Esophagus squamous epithelium (tissue), 4 donors: ENCODE data around the gene BRI3BP.

ENCODE experiments used
- CTCF ChIP-seq, 6 experiments: fragments of 450-650 bp in 4 of 6; fragments of 200-600 bp in 2 of 6; sonication (generic) in 2 of 6; IDR thresholded peaks; one replicate each; pipeline ENCODE4 v1.5.1; 2016 to 2019; ENCODE audit warnings: antibody characterized with exemption in 6 of 6, mild to moderate bottlenecking in 4 of 6, moderate library complexity in 4 of 6
- POLR2A ChIP-seq, 4 donors: fragments of 450-650 bp; IDR thresholded peaks; one replicate each; pipeline ENCODE4 v1.6.1; 2017; ENCODE audit warnings: antibody characterized with exemption in 4 of 4, mild to moderate bottlenecking in 4 of 4, moderate library complexity in 3 of 4

DNA sequence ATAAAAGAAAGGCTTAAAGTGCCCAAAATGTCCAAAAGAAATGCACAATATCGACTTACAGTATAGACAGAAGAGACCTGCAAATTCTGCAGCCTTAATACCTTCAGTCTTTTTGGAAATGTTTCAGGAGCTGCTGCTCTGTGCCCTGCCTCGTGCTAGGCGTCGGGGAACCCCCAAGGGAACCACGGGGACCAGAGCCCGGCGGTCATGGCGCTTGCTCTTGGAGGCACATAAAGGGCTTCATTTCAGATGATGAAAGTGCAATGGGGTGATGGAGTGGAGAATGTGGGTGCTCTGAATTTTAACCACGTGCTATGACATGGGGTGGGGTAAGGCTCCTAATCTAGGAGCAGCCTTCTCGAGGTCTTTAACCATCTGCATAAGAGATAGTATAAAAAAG is 57.0 kb downstream of the BRI3BP start:
- TF ChIP-seq CTCF (IDR thresholded peaks at IDR 0.05): no peak
- no peak for TF ChIP-seq POLR2A (IDR thresholded peaks at IDR 0.05)
